Measurements from ENCODE around the gene BAG5. TPM values are rescaled to one million over a fixed set of nuclear protein-coding genes. Genes with fewer than 3 reads are reported as not detected.

BAG5 gene
- total RNA-seq, 1 donor from 2014 or later = 29.8 TPM

DNA sequence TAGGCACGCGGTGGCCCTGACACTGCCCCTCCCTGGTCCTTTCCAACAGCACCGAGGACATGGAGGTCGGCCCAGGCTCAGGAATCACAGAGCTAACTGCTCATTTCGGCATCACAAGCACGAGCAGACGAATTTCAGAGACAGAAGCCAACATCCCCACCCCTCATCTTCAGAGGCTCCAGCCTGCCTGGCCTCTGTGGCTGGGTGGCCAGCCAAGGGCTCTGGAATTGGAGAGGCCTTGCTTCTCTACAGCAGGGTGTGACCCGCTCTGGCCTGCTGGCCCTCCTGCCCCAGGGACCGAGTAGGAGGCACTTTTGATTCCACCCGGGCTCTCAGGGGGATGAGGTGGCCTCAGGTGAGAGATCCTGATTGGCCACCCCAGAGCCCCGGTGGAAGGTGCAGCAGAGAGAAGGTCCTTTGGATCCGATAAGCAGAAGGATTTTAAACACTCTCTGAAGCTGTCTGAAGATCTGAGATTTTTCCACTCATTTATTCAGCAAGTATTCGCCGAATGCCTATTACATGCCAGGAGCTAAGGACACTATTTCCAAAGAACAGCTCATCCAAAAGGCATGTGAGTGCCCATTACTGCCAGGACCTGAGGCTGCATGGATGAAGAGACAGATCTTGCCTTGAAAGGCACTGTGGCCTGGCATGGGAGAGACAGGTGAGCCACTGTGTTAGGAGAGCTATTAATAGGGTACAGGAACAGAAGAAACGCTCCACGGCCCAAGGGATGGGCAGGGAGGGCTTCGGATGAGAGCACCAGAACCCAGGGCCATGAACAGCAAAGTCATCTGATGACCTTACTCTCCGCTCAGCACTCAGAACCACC lies 10.2 kb downstream of the BAG5 start:
- TF ChIP-seq, protein P1, sequence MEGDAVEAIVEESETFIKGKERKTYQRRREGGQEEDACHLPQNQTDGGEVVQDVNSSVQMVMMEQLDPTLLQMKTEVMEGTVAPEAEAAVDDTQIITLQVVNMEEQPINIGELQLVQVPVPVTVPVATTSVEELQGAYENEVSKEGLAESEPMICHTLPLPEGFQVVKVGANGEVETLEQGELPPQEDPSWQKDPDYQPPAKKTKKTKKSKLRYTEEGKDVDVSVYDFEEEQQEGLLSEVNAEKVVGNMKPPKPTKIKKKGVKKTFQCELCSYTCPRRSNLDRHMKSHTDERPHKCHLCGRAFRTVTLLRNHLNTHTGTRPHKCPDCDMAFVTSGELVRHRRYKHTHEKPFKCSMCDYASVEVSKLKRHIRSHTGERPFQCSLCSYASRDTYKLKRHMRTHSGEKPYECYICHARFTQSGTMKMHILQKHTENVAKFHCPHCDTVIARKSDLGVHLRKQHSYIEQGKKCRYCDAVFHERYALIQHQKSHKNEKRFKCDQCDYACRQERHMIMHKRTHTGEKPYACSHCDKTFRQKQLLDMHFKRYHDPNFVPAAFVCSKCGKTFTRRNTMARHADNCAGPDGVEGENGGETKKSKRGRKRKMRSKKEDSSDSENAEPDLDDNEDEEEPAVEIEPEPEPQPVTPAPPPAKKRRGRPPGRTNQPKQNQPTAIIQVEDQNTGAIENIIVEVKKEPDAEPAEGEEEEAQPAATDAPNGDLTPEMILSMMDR (IDR thresholded peaks at IDR 0.05) = no peak
- Histone ChIP-seq H3K36me3 (peaks cover 8% of the 10 kb centered on the region), H3K9me3 (no peaks in the 10 kb centered on the region), H3K4me3 (peak overlapping the region; percentile 22), H3K4me1 (peaks cover 33% of the 10 kb centered on the region), H3K27me3 (ENCODE audit: low read depth) (no peaks in the 10 kb centered on the region), H3K27ac (peak overlapping the region; percentile 80)
- DNase-seq (peak; percentile 68), ATAC-seq (peak; percentile 78 to 83)
- intact Hi-C loops (cut with DNase I) = no loop called here

DNA sequence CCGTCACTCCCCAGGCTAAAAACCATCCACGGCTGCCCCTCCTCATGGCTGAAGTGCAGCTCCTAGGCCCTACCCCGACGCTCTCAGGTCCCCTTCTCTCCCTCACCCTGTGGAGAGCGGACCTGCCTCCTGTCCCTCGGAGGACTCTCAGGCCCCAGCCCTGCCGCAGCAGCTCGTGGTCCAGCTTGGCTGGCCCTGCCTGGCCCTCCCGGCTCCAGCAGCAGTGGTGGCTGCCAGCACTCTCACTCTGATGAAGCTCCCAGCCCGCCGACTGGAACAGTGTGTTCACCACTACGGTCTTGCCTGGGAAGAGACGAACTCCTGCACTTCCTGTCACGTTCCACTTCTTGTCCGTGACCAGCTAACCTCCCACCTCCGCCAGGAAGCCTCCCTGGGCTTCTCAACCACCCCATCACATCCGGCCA lies 11.1 kb downstream of the BAG5 start:
- peaks cover 32% of the 10 kb centered on the region for H3K4me1 ChIP-seq
- peak; percentile 50 for DNase-seq
- intact Hi-C loops (cut with DNase I) = no loop called here
- peak; percentile 11 to 18 for ATAC-seq
- peak overlapping the region; percentile 22 for H3K4me3 ChIP-seq
- TF ChIP-seq, protein P1 (IDR thresholded peaks at IDR 0.05) = no peak
- peak overlapping the region; percentile 80 for H3K27ac ChIP-seq
- no peaks in the 10 kb centered on the region for H3K9me3 ChIP-seq
- peaks cover 4% of the 10 kb centered on the region for H3K36me3 ChIP-seq
- no peaks in the 10 kb centered on the region for H3K27me3 ChIP-seq (ENCODE audit: low read depth)

DNA sequence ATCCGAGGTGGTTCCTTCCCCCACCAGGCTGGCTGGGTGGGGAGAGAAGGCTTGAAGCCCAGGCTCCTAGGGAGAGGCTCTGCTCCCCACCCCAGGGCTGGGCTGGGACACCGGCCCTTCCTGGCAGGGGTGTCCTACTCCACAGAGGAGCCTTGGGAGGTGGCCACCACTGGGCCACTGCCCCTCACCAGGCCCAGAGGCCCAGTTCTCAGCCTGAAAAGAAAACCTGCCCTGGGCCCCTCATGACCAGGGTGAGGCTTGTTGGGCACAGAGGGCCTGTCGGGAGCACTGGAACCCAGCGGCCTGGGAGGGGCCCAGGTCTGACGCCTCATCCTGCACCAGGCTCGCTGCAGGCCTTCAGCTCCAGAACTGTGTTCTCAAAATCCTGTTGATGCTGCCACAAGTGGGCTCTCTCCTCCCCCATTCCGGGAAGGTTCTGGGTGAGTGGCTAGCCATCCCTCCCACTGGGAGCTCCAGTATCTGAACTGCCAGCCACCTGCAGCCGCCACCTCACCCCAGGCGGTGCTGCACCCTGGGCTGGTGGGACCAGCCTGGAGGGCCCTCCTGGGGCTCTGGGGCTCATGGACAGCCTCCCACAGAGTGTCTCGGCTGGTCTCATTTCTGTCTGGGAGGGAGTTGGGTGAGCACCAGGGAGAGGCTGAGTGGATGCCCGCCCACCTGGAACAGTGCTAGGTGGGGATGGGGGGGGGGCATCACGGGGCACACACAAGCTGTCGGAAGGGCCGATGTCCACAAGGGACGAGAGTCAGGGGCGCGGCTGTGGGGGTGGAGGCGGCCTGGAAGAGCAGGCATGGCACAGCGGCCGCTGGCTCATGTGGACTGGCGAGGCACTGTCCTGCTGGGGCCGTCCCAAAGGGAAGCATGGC lies 11.8 kb downstream of the BAG5 start:
- TF ChIP-seq, protein P1 (IDR thresholded peaks at IDR 0.05) = no peak
- Histone ChIP-seq H3K27me3 (ENCODE audit: low read depth) (no peaks in the 10 kb centered on the region), H3K27ac (peak overlapping the region; percentile 80), H3K9me3 (no peaks in the 10 kb centered on the region), H3K4me1 (peaks cover 33% of the 10 kb centered on the region), H3K4me3 (peak overlapping the region; percentile 22), H3K36me3 (peaks cover 4% of the 10 kb centered on the region)
- ATAC-seq (peak; percentile 1), DNase-seq (peak; percentile 47)
- intact Hi-C loops (cut with DNase I) = no loop called here

DNA sequence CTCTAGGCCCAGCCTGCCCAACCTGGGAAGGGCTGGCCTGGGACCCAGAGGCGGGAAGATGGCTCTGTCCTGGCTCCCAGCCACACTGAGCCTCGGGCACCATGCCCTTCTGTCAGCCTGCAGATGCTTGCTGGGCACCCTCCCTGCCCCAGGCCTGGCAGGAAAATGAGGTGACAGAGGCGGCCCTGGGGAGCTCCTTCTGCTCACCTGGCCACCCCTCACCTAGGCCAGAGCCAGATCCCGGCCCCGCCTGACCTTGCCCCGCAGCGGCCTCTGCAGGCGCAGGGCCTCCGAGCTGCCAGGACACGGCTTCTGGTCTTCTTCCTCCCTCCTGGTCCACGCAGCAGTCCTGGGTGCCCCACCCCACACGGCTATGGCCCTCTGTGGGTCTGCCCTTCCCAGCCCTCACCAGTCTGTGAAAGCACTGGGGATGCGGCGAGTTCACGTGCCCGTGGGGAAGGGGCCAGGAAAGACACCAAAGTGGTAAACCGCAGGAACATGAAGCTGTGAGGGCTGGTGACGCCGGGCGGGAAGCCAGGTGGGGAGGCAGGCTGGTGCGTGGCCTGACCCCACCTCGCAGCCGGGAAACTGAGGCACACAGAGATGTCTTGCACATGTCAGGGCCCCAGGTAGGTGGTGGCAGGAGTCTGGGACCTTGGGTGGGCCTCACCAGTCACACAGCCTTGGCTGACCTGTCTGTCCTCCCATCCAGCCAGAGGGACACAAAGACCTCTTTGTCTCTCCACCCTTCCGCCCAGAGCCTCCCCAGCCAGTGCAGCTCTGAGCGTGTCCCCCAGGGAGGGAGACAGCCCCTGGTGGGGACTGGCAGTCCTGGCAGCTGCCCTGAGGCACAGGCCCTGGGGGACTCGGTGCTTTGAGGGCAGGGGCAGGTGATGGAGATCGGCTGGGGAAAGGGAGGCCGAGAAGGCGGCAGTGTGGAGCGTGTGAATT lies 12.8 kb downstream of the BAG5 start:
- Histone ChIP-seq H3K27me3 (ENCODE audit: low read depth) (no peaks in the 10 kb centered on the region), H3K36me3 (peaks cover 1% of the 10 kb centered on the region), H3K4me3 (no peak overlapping the region), H3K4me1 (peaks cover 35% of the 10 kb centered on the region), H3K9me3 (no peaks in the 10 kb centered on the region), H3K27ac (peak overlapping the region; percentile 80)
- no peak for ATAC-seq
- peak; percentile 43 for DNase-seq
- intact Hi-C loops (cut with DNase I) = no loop called here
- TF ChIP-seq, protein P1 (IDR thresholded peaks at IDR 0.05) = no peak

Data from lower lobe of right lung (tissue), 2 donors.